ENCODE measurements around the gene ZNF407.
"Not testable (repeated sequence)": the region's sequence is repeated elsewhere in the genome, so short reads cannot be mapped to it uniquely, and the experiment has no call there.

ZNF407 gene

GRCh38 chr18:74558096-74558495 lies 39.6 kb upstream of the ZNF407 start:
- CTCF ChIA-PET = interaction anchor here (0.6 kb wide), 1 partner anchor 97 kb away, joined by 8 read pairs; no protein-coding TSS in a partner anchor

GRCh38 chr18:74562131-74562730 lies 35.4 kb upstream of the ZNF407 start:
- TF ChIP-seq CTCF (conservative IDR thresholded peaks at IDR 0.05; ENCODE audit: low read depth) = no peak
- CTCF ChIA-PET = no interaction called here
- no peak overlapping the region for H3K27ac ChIP-seq
- no peak for DNase-seq (ENCODE audit: low spot score)
- POLR2A ChIA-PET (ENCODE audit: low non-redundant PET) = no interaction called here

More at GRCh38 chr18:74558096-74558495, 39.6 kb upstream of the ZNF407 start:
- no peak for TF ChIP-seq CTCF (conservative IDR thresholded peaks at IDR 0.05; ENCODE audit: low read depth)
- POLR2A ChIA-PET (ENCODE audit: low non-redundant PET) = no interaction called here
- no peak overlapping the region for H3K27ac ChIP-seq
- no peak for DNase-seq (ENCODE audit: low spot score)

GRCh38 chr18:74562775-74563174 lies 34.9 kb upstream of the ZNF407 start:
- no peak overlapping the region for H3K27ac ChIP-seq
- no peak for DNase-seq (ENCODE audit: low spot score)
- no peak for TF ChIP-seq CTCF (conservative IDR thresholded peaks at IDR 0.05; ENCODE audit: low read depth)
- POLR2A ChIA-PET (ENCODE audit: low non-redundant PET) = no interaction called here
- CTCF ChIA-PET = no interaction called here

- DNase-seq (ENCODE audit: low spot score) = no peak
- ChIA-PET POLR2A (ENCODE audit: low non-redundant PET) (no interaction called here), CTCF (no interaction called here)
- no peak overlapping the region for H3K27ac ChIP-seq
- no peak for TF ChIP-seq CTCF (conservative IDR thresholded peaks at IDR 0.05; ENCODE audit: low read depth)
These were observed 33.7 kb upstream of the ZNF407 start for GRCh38 chr18:74563999-74564398.

GRCh38 chr18:74565164-74565563 lies 32.5 kb upstream of the ZNF407 start:
- H3K27ac ChIP-seq; CTCF ChIA-PET; POLR2A ChIA-PET (ENCODE audit: low non-redundant PET); DNase-seq (ENCODE audit: low spot score): not testable (repeated sequence)

- H3K27ac ChIP-seq; POLR2A ChIA-PET (ENCODE audit: low non-redundant PET); DNase-seq (ENCODE audit: low spot score); CTCF ChIA-PET: not testable (repeated sequence)
These were observed 31.7 kb upstream of the ZNF407 start for GRCh38 chr18:74565993-74566392.

GRCh38 chr18:74567822-74568221 lies 29.8 kb upstream of the ZNF407 start:
- no peak for TF ChIP-seq CTCF (conservative IDR thresholded peaks at IDR 0.05; ENCODE audit: low read depth)
- ChIA-PET CTCF (no interaction called here), POLR2A (ENCODE audit: low non-redundant PET) (no interaction called here)
- DNase-seq (ENCODE audit: low spot score) = no peak
- no peak overlapping the region for H3K27ac ChIP-seq

GRCh38 chr18:74569401-74569800 lies 28.3 kb upstream of the ZNF407 start:
- no peak overlapping the region for H3K27ac ChIP-seq
- no peak for DNase-seq (ENCODE audit: low spot score)
- TF ChIP-seq CTCF (conservative IDR thresholded peaks at IDR 0.05; ENCODE audit: low read depth) = no peak
- ChIA-PET CTCF (interaction anchor here (0.6 kb wide), 1 partner anchor 12 kb away, joined by 3 read pairs; no protein-coding TSS in a partner anchor), POLR2A (ENCODE audit: low non-redundant PET) (no interaction called here)
